BLaER1 (cell line): ENCODE measurements around the gene STAG1.
"Not testable (repeated sequence)": the region's sequence is repeated elsewhere in the genome, so short reads cannot be mapped to it uniquely, and the experiment has no call there.

Source experiments
- H3K27ac ChIP-seq: shearing (Covaris generic); formaldehyde crosslinking; 2 replicates; pipeline ENCODE4 v1.8.1; 2022
- H3K27me3 ChIP-seq: shearing (Covaris generic); formaldehyde crosslinking; 2 replicates; pipeline ENCODE4 v1.8.1; 2022
- H3K36me3 ChIP-seq: shearing (Covaris generic); formaldehyde crosslinking; 2 replicates; pipeline ENCODE4 v1.8.1; 2022
- H3K4me1 ChIP-seq: shearing (Covaris generic); formaldehyde crosslinking; 2 replicates; pipeline ENCODE4 v1.8.1; 2022
- H3K4me2 ChIP-seq: shearing (Covaris generic); formaldehyde crosslinking; 2 replicates; pipeline ENCODE4 v1.8.1; 2022
- H3K4me3 ChIP-seq: shearing (Covaris generic); formaldehyde crosslinking; 2 replicates; pipeline ENCODE4 v1.8.1; 2022
- H3K9ac ChIP-seq: shearing (Covaris generic); formaldehyde crosslinking; 2 replicates; pipeline ENCODE4 v1.8.1; 2022
- H3K9me3 ChIP-seq: shearing (Covaris generic); formaldehyde crosslinking; 2 replicates; pipeline ENCODE4 v1.8.1; 2022
- H4K20me1 ChIP-seq: shearing (Covaris generic); formaldehyde crosslinking; 2 replicates; pipeline ENCODE4 v1.8.1; 2022
- Cebpa-rat ChIP-seq: shearing (Covaris generic); IDR thresholded peaks from 2 replicates; pipeline ENCODE4 v1.8.1; 2022

Gene STAG1

GRCh38 chr3:136749091-136749490, 3.1 kb downstream of the STAG1 start:
- H3K27me3 ChIP-seq: no peaks in the 10 kb centered on the region
- no peak for TF ChIP-seq Cebpa-rat
- H3K4me3 ChIP-seq: 0 out of 2 replicates have a peak overlapping the region, but pooled peaks have one; percentile 7
- H3K4me1 ChIP-seq: peaks cover 47% of the 10 kb centered on the region
- peaks cover 16% of the 10 kb centered on the region for H3K36me3 ChIP-seq
- H3K9me3 ChIP-seq: peaks cover 15% of the 10 kb centered on the region
- 0 out of 2 replicates have a peak overlapping the region, but pooled peaks have one; percentile 11 for H3K9ac ChIP-seq
- peak overlapping the region; percentile 92 for H3K4me2 ChIP-seq
- H4K20me1 ChIP-seq: peaks cover 41% of the 10 kb centered on the region
- H3K27ac ChIP-seq: peak overlapping the region; percentile 39; the same call in 1 of the 2 replicates

- H3K4me2 ChIP-seq: peak overlapping the region; percentile 17
- H4K20me1 ChIP-seq: peaks cover 56% of the 10 kb centered on the region
- peaks cover 34% of the 10 kb centered on the region for H3K36me3 ChIP-seq
- peaks cover 38% of the 10 kb centered on the region for H3K9me3 ChIP-seq
- no peak overlapping the region for H3K4me3 ChIP-seq
- peaks cover 35% of the 10 kb centered on the region for H3K4me1 ChIP-seq
- no peak for TF ChIP-seq Cebpa-rat
- H3K9ac ChIP-seq: no peak overlapping the region
- no peaks in the 10 kb centered on the region for H3K27me3 ChIP-seq
- no peak overlapping the region for H3K27ac ChIP-seq
Measured at GRCh38 chr3:136745916-136746315, 6.3 kb downstream of the STAG1 start.

GRCh38 chr3:136741063-136741462, 11.1 kb downstream of the STAG1 start:
- peaks cover 6% of the 10 kb centered on the region; the same call in 1 of the 2 replicates for H3K4me1 ChIP-seq

GRCh38 chr3:136740351-136740958, 11.7 kb downstream of the STAG1 start:
- H4K20me1 ChIP-seq: peaks cover 75% of the 10 kb centered on the region
- no peaks in the 10 kb centered on the region for H3K27me3 ChIP-seq
- no peak overlapping the region for H3K4me2 ChIP-seq
- H3K36me3 ChIP-seq: peaks cover 71% of the 10 kb centered on the region
- H3K27ac ChIP-seq: no peak overlapping the region
- TF ChIP-seq Cebpa-rat: no peak
- no peak overlapping the region for H3K4me3 ChIP-seq
- H3K9me3 ChIP-seq: peaks cover 35% of the 10 kb centered on the region
- H3K9ac ChIP-seq: no peak overlapping the region
- 0 out of 2 replicates have a peak, but pooled peaks cover under 1% of the 10 kb centered on the region for H3K4me1 ChIP-seq

More at GRCh38 chr3:136741063-136741462, 11.1 kb downstream of the STAG1 start:
- H3K9me3 ChIP-seq: peaks cover 38% of the 10 kb centered on the region
- peaks cover 67% of the 10 kb centered on the region for H3K36me3 ChIP-seq
- peaks cover 75% of the 10 kb centered on the region for H4K20me1 ChIP-seq
- no peak overlapping the region for H3K4me2 ChIP-seq
- H3K4me3 ChIP-seq: no peak overlapping the region
- H3K27me3 ChIP-seq: no peaks in the 10 kb centered on the region
- no peak overlapping the region for H3K9ac ChIP-seq
- no peak overlapping the region for H3K27ac ChIP-seq
- no peak for TF ChIP-seq Cebpa-rat

- H3K36me3 ChIP-seq: peaks cover 54% of the 10 kb centered on the region
Measured at GRCh38 chr3:136736950-136737349, 15.2 kb downstream of the STAG1 start.

GRCh38 chr3:136735103-136735502, 17.1 kb downstream of the STAG1 start:
- no peak for TF ChIP-seq Cebpa-rat
- Histone ChIP-seq H4K20me1 (peaks cover 96% of the 10 kb centered on the region), H3K27me3 (no peaks in the 10 kb centered on the region), H3K4me2 (no peak overlapping the region), H3K9me3 (no peaks in the 10 kb centered on the region), H3K27ac (no peak overlapping the region), H3K4me1 (peaks cover 13% of the 10 kb centered on the region; the same call in 1 of the 2 replicates), H3K9ac (no peak overlapping the region), H3K4me3 (no peak overlapping the region), H3K36me3 (peaks cover 39% of the 10 kb centered on the region)

More at GRCh38 chr3:136736950-136737349, 15.2 kb downstream of the STAG1 start:
- not testable (repeated sequence) for H3K9ac ChIP-seq, H3K4me1 ChIP-seq, H3K27me3 ChIP-seq, H3K4me2 ChIP-seq, H3K4me3 ChIP-seq, H3K27ac ChIP-seq, H3K9me3 ChIP-seq
- H4K20me1 ChIP-seq: peaks cover 95% of the 10 kb centered on the region

- no peak overlapping the region for H3K9ac ChIP-seq
- H3K4me3 ChIP-seq: no peak overlapping the region
- H3K4me2 ChIP-seq: no peak overlapping the region
- no peaks in the 10 kb centered on the region for H3K9me3 ChIP-seq
- peaks cover 36% of the 10 kb centered on the region for H3K36me3 ChIP-seq
- H4K20me1 ChIP-seq: peaks cover 96% of the 10 kb centered on the region
- no peak for TF ChIP-seq Cebpa-rat
- peaks cover 18% of the 10 kb centered on the region; the same call in 1 of the 2 replicates for H3K4me1 ChIP-seq
- H3K27me3 ChIP-seq: no peaks in the 10 kb centered on the region
- no peak overlapping the region for H3K27ac ChIP-seq
Measured at GRCh38 chr3:136734382-136735070, 17.7 kb downstream of the STAG1 start.

- no peak overlapping the region for H3K9ac ChIP-seq
- no peak overlapping the region for H3K4me2 ChIP-seq
- no peaks in the 10 kb centered on the region for H3K9me3 ChIP-seq
- H3K4me3 ChIP-seq: no peak overlapping the region
- H4K20me1 ChIP-seq: peaks cover 99% of the 10 kb centered on the region
- TF ChIP-seq Cebpa-rat: no peak
- peaks cover 35% of the 10 kb centered on the region for H3K36me3 ChIP-seq
- peaks cover 23% of the 10 kb centered on the region; the same call in 1 of the 2 replicates for H3K4me1 ChIP-seq
- H3K27ac ChIP-seq: no peak overlapping the region
- no peaks in the 10 kb centered on the region for H3K27me3 ChIP-seq
Measured at GRCh38 chr3:136733317-136733833, 18.8 kb downstream of the STAG1 start.

GRCh38 chr3:136731274-136731884, 20.8 kb downstream of the STAG1 start:
- peaks cover 100% of the 10 kb centered on the region for H4K20me1 ChIP-seq

More at GRCh38 chr3:136731274-136731884, 20.8 kb downstream of the STAG1 start:
- Histone ChIP-seq H3K9ac (no peak overlapping the region), H3K4me1 (peaks cover 38% of the 10 kb centered on the region), H3K4me2 (no peak overlapping the region), H3K36me3 (peaks cover 16% of the 10 kb centered on the region), H3K4me3 (no peak overlapping the region), H3K27ac (no peak overlapping the region), H3K27me3 (no peaks in the 10 kb centered on the region), H3K9me3 (no peaks in the 10 kb centered on the region)
- TF ChIP-seq Cebpa-rat: no peak
